Left ventricle myocardium inferior (tissue), 1 donor: ENCODE data around the gene SLC9A3. TPM values are rescaled to one million over a fixed set of nuclear protein-coding genes. Genes with fewer than 3 reads are reported as not detected.

Experiments used
- DNase-seq: peaks from one replicate; pipeline ENCODE4 v3.0.0-alpha.2; 2020
- H3K27ac ChIP-seq: fragments of 200-600 bp; replicated peaks from 2 replicates; pipeline ENCODE4 v1.8.0; 2021
- H3K27me3 ChIP-seq: fragments of 200-600 bp; 2 replicates; pipeline ENCODE4 v1.8.0; 2021; ENCODE audit warnings: low read depth
- H3K36me3 ChIP-seq: fragments of 200-600 bp; 2 replicates; pipeline ENCODE4 v1.8.0; 2021
- H3K4me1 ChIP-seq: fragments of 200-600 bp; 2 replicates; pipeline ENCODE4 v1.8.0; 2021
- H3K4me3 ChIP-seq: fragments of 200-600 bp; 2 replicates; pipeline ENCODE4 v1.8.0; 2021; ENCODE audit warnings: mild to moderate bottlenecking, moderate library complexity
- H3K9me3 ChIP-seq: fragments of 200-600 bp; replicated peaks from 2 replicates; pipeline ENCODE4 v1.8.0; 2021
- intact Hi-C: fragments of 100-400 bp; cut with micrococcal nuclease; formaldehyde crosslinking; loops from one replicate; pipeline ENCODE4 v1.11.0; 2022
- total RNA-seq: library from RNA; stranded (reverse); fragmentation: NEBNext Ultra II Directional; extraction: Animal tissue kit (Norgen Biotek cat#: 25700); gene quantifications from one replicate; pipeline ENCODE4 v1.2.1, GENCODE V29; 2021
- TF ChIP-seq, protein P1 (sequence below): fragments of 200-600 bp; IDR thresholded peaks from 2 replicates; pipeline ENCODE4 v1.8.0; 2021; ENCODE audit warnings: antibody characterized with exemption, mild to moderate bottlenecking, borderline replicate concordance
- donor health status: DM: no; HTN: yes; CAD: no; lungs with severe emphysema.

The SLC9A3 gene
- total RNA-seq, 1 donor from 2014 or later, result 0.91 TPM

DNA sequence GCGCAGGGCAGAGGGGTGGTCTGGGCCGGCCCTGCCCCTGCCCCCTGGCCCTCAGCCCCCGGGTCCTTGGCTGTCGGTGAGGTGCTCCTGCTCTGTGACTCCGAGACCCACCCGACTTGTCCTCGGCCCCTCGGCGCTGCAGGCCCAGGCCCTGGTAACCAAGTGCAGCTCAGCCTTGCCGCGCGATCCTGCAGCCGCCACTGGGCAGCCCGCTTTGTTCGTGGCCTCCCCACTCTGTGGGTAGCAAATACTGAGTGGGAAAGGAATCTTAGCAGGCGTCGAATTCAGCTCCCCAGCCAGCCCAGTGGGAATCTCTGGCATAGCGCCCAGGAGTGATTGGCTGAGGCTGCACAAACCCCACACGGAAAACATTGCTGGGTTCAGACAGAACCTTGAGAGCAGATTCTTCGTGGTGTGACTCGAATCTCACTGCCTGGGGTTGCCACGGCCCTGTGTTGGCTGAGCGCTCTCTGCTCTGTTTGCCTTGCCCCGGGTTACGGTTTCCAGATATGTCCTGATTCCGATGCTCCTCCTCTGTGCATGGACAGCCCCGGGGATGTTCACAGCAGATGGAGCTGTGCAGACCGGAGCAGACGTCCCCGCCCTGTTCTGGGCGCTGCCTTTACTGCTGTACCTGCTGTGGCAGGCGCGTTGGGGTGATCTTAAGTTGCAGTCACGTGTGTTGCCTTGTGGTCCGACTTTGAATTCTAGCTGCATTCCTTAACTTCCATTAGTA, 94.6 kb downstream of the SLC9A3 start:
- H3K36me3 ChIP-seq, result no peaks in the 10 kb centered on the region
- H3K4me1 ChIP-seq, result peaks cover 10% of the 10 kb centered on the region
- TF ChIP-seq, protein P1, sequence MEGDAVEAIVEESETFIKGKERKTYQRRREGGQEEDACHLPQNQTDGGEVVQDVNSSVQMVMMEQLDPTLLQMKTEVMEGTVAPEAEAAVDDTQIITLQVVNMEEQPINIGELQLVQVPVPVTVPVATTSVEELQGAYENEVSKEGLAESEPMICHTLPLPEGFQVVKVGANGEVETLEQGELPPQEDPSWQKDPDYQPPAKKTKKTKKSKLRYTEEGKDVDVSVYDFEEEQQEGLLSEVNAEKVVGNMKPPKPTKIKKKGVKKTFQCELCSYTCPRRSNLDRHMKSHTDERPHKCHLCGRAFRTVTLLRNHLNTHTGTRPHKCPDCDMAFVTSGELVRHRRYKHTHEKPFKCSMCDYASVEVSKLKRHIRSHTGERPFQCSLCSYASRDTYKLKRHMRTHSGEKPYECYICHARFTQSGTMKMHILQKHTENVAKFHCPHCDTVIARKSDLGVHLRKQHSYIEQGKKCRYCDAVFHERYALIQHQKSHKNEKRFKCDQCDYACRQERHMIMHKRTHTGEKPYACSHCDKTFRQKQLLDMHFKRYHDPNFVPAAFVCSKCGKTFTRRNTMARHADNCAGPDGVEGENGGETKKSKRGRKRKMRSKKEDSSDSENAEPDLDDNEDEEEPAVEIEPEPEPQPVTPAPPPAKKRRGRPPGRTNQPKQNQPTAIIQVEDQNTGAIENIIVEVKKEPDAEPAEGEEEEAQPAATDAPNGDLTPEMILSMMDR, result no peak
- H3K9me3 ChIP-seq, result no peaks in the 10 kb centered on the region
- DNase-seq, result no peak
- intact Hi-C loops, result no loop called here
- H3K27ac ChIP-seq, result no peak overlapping the region
- H3K27me3 ChIP-seq, result peaks cover 8% of the 10 kb centered on the region
- H3K4me3 ChIP-seq, result no peak overlapping the region

GRCh38 chr5:428754-429452, 95.3 kb downstream of the SLC9A3 start:
- H3K27ac ChIP-seq, result no peak overlapping the region
- H3K36me3 ChIP-seq, result no peaks in the 10 kb centered on the region
- DNase-seq, result no peak
- intact Hi-C loops, result no loop called here
- TF ChIP-seq, protein P1, result no peak
- peaks cover 8% of the 10 kb centered on the region for H3K27me3 ChIP-seq
- no peaks in the 10 kb centered on the region for H3K9me3 ChIP-seq
- no peak overlapping the region for H3K4me3 ChIP-seq
- H3K4me1 ChIP-seq, result peaks cover 10% of the 10 kb centered on the region

GRCh38 chr5:428219-428618, 96.0 kb downstream of the SLC9A3 start:
- Histone ChIP-seq H3K36me3 (no peaks in the 10 kb centered on the region), H3K27me3 (peaks cover 8% of the 10 kb centered on the region), H3K4me3 (no peak overlapping the region), H3K4me1 (peaks cover 10% of the 10 kb centered on the region), H3K27ac (no peak overlapping the region), H3K9me3 (no peaks in the 10 kb centered on the region)
- TF ChIP-seq, protein P1, result no peak
- intact Hi-C loops, result no loop called here
- DNase-seq, result no peak

DNA sequence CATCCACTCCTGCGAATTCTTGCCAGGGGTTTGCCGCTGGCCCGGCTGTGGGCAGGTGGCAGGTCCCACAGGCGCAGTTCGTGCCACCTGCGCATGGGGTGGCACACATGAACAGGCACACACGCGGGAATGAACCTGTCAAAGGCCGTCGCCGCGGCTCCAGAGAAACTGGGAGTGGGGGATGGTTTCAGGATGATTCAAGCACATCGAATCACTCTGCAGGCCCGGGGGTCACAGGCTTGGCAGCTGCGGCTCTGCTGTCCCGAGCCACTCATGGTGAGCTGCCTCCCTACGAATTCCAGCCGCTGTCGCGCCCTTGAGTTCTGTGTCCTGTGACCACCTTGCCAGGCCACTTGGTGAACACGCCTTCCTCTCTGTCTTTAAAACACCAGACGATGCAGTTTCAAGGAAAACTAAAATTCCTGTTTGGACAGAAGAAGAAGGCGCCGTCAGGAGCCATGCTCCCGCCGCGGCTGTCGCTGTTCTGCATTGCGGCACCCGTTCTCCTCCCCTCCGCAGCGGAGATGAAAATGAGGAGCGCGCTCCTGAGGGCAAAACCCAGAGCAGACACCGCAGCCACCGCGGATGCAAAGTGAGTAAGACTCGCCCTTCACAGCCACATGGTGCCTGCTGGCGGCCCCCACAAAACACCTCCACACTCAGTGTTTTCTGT, 96.7 kb downstream of the SLC9A3 start:
- DNase-seq, result no peak
- peaks cover 8% of the 10 kb centered on the region for H3K27me3 ChIP-seq

GRCh38 chr5:426392-426976, 97.8 kb downstream of the SLC9A3 start:
- no peak overlapping the region for H3K27ac ChIP-seq
- DNase-seq, result no peak

More for the DNA sequence above, 96.7 kb downstream of the SLC9A3 start:
- intact Hi-C loops, result no loop called here
- Histone ChIP-seq H3K36me3 (no peaks in the 10 kb centered on the region), H3K27ac (no peak overlapping the region), H3K9me3 (no peaks in the 10 kb centered on the region), H3K4me1 (peaks cover 10% of the 10 kb centered on the region), H3K4me3 (no peak overlapping the region)
- TF ChIP-seq, protein P1, result no peak

More at GRCh38 chr5:426392-426976, 97.8 kb downstream of the SLC9A3 start:
- H3K36me3 ChIP-seq, result no peaks in the 10 kb centered on the region
- TF ChIP-seq, protein P1, result no peak
- no peak overlapping the region for H3K4me3 ChIP-seq
- peaks cover 8% of the 10 kb centered on the region for H3K27me3 ChIP-seq
- H3K9me3 ChIP-seq, result no peaks in the 10 kb centered on the region
- H3K4me1 ChIP-seq, result peaks cover 10% of the 10 kb centered on the region
- intact Hi-C loops, result no loop called here
